Activated CD4-positive, alpha-beta T cell treated with anti-CD3 and anti-CD28 coated beads, Interleukin-10, Interleukin-2, amounts not matched to agents 100 ng/mL and 50 ng/mL, durations not matched to agents 16 hours and 8 hours (primary cell): Measurements from ENCODE around the gene SAMD7.

Experiments used
- DNase-seq: peaks from one replicate; pipeline ENCODE4 v3.0.0-alpha.2; 2020

Gene SAMD7

GRCh38 chr3:169914321-169914720, 2.9 kb downstream of the SAMD7 start:
- no peak for DNase-seq

- DNase-seq = no peak
These were observed 11.8 kb downstream of the SAMD7 start for GRCh38 chr3:169923189-169923588.

GRCh38 chr3:169923831-169924230, 12.5 kb downstream of the SAMD7 start:
- DNase-seq = no peak

GRCh38 chr3:169929830-169930519, 18.6 kb downstream of the SAMD7 start:
- peak; percentile 16 for DNase-seq

GRCh38 chr3:169930843-169931242, 19.5 kb downstream of the SAMD7 start:
- no peak for DNase-seq

- DNase-seq = no peak
These were observed 20.6 kb downstream of the SAMD7 start for GRCh38 chr3:169931747-169932520.

- no peak for DNase-seq
These were observed 27.9 kb downstream of the SAMD7 start for GRCh38 chr3:169939320-169939719.

GRCh38 chr3:169939751-169940150, 28.4 kb downstream of the SAMD7 start:
- no peak for DNase-seq

- no peak for DNase-seq
These were observed 29.3 kb downstream of the SAMD7 start for GRCh38 chr3:169940470-169941181.

GRCh38 chr3:169945313-169945712, 33.9 kb downstream of the SAMD7 start:
- peak; percentile 77 for DNase-seq

GRCh38 chr3:169946336-169946735, 35.0 kb downstream of the SAMD7 start:
- DNase-seq = no peak

GRCh38 chr3:169948559-169949448, 37.4 kb downstream of the SAMD7 start:
- DNase-seq = no peak

- DNase-seq = no peak
These were observed 40.7 kb downstream of the SAMD7 start for GRCh38 chr3:169952045-169952444.

GRCh38 chr3:169953462-169954141, 42.2 kb downstream of the SAMD7 start:
- no peak for DNase-seq

- DNase-seq = no peak
These were observed 42.9 kb downstream of the SAMD7 start for GRCh38 chr3:169954142-169954756.

- DNase-seq = no peak
These were observed 44.0 kb downstream of the SAMD7 start for GRCh38 chr3:169955406-169955805.

- no peak for DNase-seq
These were observed 52.8 kb downstream of the SAMD7 start for GRCh38 chr3:169964176-169964575.

GRCh38 chr3:169965562-169966427, 54.4 kb downstream of the SAMD7 start:
- DNase-seq = no peak

- peak; percentile 95 for DNase-seq
These were observed 55.1 kb downstream of the SAMD7 start, which contains the start of gene SEC62 for GRCh38 chr3:169966428-169966950. Gene SEC62 (plus strand): TSS chr3:169966807. CDS start chr3:169966823, 16 bp downstream.
